Measurements from ENCODE around the gene MYRIP.
"Not testable (repeated sequence)": the region's sequence is repeated elsewhere in the genome, so short reads cannot be mapped to it uniquely, and the experiment has no call there.

- not testable (repeated sequence) for TF ChIP-seq CTCF, POLR2A (IDR thresholded peaks at IDR 0.05)
Measured at GRCh38 chr3:40077828-40078492, 268.6 kb downstream of the MYRIP start.

Data from thyroid gland (tissue), 4 donors.